HG03354 (cell line): Measurements from ENCODE around the gene SLC35F2.

Experiments used
- ATAC-seq: cut with Tn5 transposase; IDR thresholded peaks from one replicate; pipeline ENCODE4 v1.9.1; 2021; ENCODE audit warnings: mild to moderate bottlenecking; ENCODE audit not compliant: unreplicated experiment, poor library complexity, severe bottlenecking

Gene SLC35F2

DNA sequence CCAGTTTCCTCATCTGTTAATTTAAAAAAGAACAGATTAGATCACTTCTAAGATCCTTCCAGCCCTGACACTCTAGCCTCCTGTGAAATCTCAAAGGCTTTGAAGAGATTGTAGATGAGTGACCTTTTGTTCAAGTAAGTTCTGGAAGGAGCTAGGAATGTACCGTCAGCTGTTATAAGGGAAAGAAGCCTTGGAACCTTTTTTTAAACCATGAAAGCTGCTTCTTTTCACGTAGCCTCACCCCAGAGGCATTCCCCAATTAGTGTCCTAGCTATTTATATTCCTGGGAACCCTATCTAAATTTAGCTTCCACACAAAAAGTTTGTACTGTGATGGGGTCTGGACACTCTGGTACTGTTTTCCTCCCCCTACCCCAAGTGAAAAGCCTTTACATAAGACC is 111.0 kb downstream of the SLC35F2 start:
- ATAC-seq = no peak

DNA sequence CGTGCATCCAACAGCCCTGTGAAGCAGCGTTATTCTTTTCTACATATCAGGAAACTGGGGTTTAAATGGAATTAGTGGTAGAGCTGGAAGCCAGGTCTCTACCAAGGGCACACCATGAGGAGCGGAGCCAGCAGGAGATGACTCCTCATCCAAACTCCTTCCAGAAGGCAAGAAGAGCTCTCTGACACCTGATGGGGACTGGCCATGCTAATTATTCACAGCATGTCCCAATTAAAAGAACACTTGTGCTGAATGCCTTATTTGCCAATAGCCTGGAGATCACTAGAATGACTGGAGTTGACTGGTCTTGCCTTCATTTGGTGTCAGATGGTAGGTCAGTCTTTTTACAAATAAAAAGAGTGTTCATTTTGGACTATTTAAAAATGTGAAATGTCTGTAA is 113.9 kb downstream of the SLC35F2 start:
- ATAC-seq = no peak

DNA sequence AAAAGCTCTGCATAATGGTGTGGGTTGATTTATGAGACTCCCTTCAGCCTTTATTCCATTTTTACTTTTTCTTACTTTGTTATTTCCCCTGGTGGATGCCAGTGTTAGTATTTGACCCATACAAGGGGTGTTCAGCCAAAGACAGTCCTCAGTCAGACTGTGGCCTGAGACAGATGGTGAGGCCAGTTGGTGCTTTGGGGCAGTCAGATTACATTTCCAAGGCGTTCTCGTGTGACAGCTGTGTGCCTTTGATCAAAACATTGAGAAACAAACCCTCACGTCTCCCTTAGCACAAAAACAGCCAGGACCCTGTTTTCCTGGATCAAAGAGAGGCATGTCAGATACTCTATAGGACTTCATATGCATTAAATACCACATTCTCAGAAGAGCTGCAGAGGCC is 115.4 kb downstream of the SLC35F2 start:
- no peak for ATAC-seq

DNA sequence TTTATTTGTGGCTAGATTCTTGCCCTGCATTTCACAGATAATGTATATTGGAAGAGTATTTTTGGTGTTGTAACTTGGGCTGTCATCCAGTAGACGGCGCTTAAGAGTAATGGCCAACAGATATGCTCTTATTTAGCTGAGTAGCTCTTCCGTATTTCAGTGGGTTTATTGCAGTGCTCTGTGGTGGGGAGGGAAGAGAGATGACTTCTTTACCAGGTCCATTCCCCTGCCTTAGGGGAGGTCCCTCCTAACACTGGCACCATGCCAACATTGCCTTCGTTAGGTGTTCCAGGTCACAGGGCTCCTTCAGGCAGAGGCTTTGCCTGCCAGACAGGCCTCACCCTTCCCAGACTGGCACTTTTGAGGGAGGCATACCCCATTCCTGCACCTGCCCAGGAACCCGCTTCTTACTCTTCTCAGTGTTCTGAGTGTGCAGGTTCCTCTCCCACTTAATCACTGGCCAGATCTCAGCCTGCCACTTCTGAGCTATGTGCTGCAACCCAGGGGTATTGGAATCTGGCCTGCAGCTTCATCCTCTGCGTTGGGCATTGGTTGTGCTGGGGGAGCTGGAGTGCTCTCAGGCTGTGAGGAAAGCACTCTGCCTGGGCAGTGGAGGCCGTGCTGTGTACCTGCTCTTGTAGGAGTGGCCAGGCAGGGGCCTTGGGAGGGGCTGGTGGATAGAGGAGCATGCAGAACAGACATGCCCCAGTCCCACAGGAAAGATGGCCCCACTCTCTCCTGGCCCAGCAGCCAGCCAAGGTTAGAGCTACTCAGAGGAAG is 117.4 kb downstream of the SLC35F2 start:
- peak; percentile 93 for ATAC-seq
